Astrocyte (in vitro differentiated cells and primary cell): ENCODE data around the gene RCN2. TPM values are rescaled to one million over a fixed set of nuclear protein-coding genes. Genes with fewer than 3 reads are reported as not detected.
"Not testable (repeated sequence)": the region's sequence is repeated elsewhere in the genome, so short reads cannot be mapped to it uniquely, and the experiment has no call there.

Experiments used
- DNase-seq: peaks from one replicate; pipeline ENCODE4 v3.0.0-alpha.2; 2010; ENCODE audit warnings: low read depth
- FAIRE-seq: peaks from 2 replicates; lab custom pipeline; 2011; peaks lifted over from hg19 to GRCh38; lab: Jason Lieb, UNC
- H2AFZ ChIP-seq: 2 replicates; pipeline ENCODE4 v1.6.0; 2012; ENCODE audit warnings: low read depth, low read length, inconsistent platforms
- H3K27ac ChIP-seq: 2 replicates; pipeline ENCODE4 v1.5.1; 2011; ENCODE audit warnings: low read depth, low read length, inconsistent platforms
- H3K27me3 ChIP-seq: 2 replicates; pipeline ENCODE4 v1.6.0; 2011; ENCODE audit warnings: low read length, inconsistent platforms; ENCODE audit not compliant: insufficient read depth
- H3K36me3 ChIP-seq: 2 replicates; pipeline ENCODE4 v1.5.1; 2011; ENCODE audit warnings: low read length, inconsistent platforms; ENCODE audit not compliant: insufficient read depth
- H3K4me1 ChIP-seq: 2 replicates; pipeline ENCODE4 v1.5.1; 2011; ENCODE audit warnings: low read length, inconsistent platforms; ENCODE audit not compliant: insufficient read depth
- H3K4me2 ChIP-seq: 2 replicates; pipeline ENCODE4 v1.6.0; 2012; ENCODE audit warnings: low read length, inconsistent platforms
- H3K4me3 ChIP-seq: 2 replicates; pipeline ENCODE4 v1.5.1; 2011; ENCODE audit warnings: low read depth, mild to moderate bottlenecking, low read length, inconsistent platforms; ENCODE audit not compliant: insufficient read depth
- H3K79me2 ChIP-seq: 2 replicates; pipeline ENCODE4 v1.6.0; 2012; ENCODE audit warnings: mild to moderate bottlenecking, low read length, inconsistent platforms; ENCODE audit not compliant: insufficient read depth
- H3K9ac ChIP-seq: 2 replicates; pipeline ENCODE4 v1.6.0; 2012; ENCODE audit warnings: mild to moderate bottlenecking, low read length, inconsistent platforms
- H3K9me3 ChIP-seq: 2 replicates; pipeline ENCODE4 v1.5.1; 2012; ENCODE audit warnings: low read depth, mild to moderate bottlenecking, low read length, inconsistent platforms; ENCODE audit not compliant: insufficient read depth
- H4K20me1 ChIP-seq: 2 replicates; pipeline ENCODE4 v1.6.0; 2012; ENCODE audit warnings: low read length, inconsistent platforms; ENCODE audit not compliant: insufficient read depth
- H3K27ac Mint-ChIP-seq: one replicate; pipeline ENCODE4 v1.8.0; 2021; ENCODE audit warnings: mild to moderate bottlenecking, mixed read lengths; ENCODE audit not compliant: unreplicated experiment
- H3K27me3 Mint-ChIP-seq: one replicate; pipeline ENCODE4 v1.8.0; 2021; ENCODE audit warnings: low read depth, mixed read lengths; ENCODE audit not compliant: unreplicated experiment
- H3K36me3 Mint-ChIP-seq: one replicate; pipeline ENCODE4 v1.8.0; 2021; ENCODE audit warnings: low read depth, mixed read lengths; ENCODE audit not compliant: unreplicated experiment
- H3K4me1 Mint-ChIP-seq: one replicate; pipeline ENCODE4 v1.8.0; 2021; ENCODE audit warnings: low read depth, mixed read lengths; ENCODE audit not compliant: unreplicated experiment
- H3K4me3 Mint-ChIP-seq: one replicate; pipeline ENCODE4 v1.8.0; 2021; ENCODE audit warnings: mild to moderate bottlenecking, moderate library complexity, mixed read lengths; ENCODE audit not compliant: unreplicated experiment
- H3K9me3 Mint-ChIP-seq: one replicate; pipeline ENCODE4 v1.8.0; 2021; ENCODE audit warnings: mild to moderate bottlenecking, mixed read lengths; ENCODE audit not compliant: unreplicated experiment
- CTCF ChIP-seq: IDR thresholded peaks from 2 replicates; pipeline ENCODE4 v1.5.1; 2011; ENCODE audit warnings: low read depth, mild to moderate bottlenecking, inconsistent platforms, low read length, moderate library complexity; ENCODE audit not compliant: insufficient read depth
- EZH2 ChIP-seq: IDR thresholded peaks from 2 replicates; pipeline ENCODE4 v1.6.1; 2012; ENCODE audit warnings: mild to moderate bottlenecking, low read length, inconsistent platforms; ENCODE audit not compliant: insufficient read depth
- total RNA-seq: library from RNA; stranded (reverse); gene quantifications from 2 replicates; pipeline ENCODE4 v1.2.1, GENCODE V29; 2021

RCN2 gene
- total RNA-seq, 1 donor from 2014 or later = 80.2 TPM

- TF ChIP-seq EZH2 (no peak), CTCF (no peak)
- H2AFZ ChIP-seq = no peak overlapping the region
- H3K27ac ChIP-seq = no peak overlapping the region
- Mint-ChIP-seq H3K4me1 (no peaks in the 10 kb centered on the region), H3K36me3 (peaks cover 4% of the 10 kb centered on the region), H3K4me3 (no peak overlapping the region), H3K9me3 (peaks cover 5% of the 10 kb centered on the region), H3K27ac (no peak overlapping the region), H3K27me3 (no peaks in the 10 kb centered on the region)
- no peaks in the 10 kb centered on the region for H4K20me1 ChIP-seq
- H3K79me2 ChIP-seq = peaks cover 11% of the 10 kb centered on the region
- H3K27me3 ChIP-seq = no peaks in the 10 kb centered on the region
- DNase-seq (no peak), FAIRE-seq (no peak)
- no peak overlapping the region for H3K4me3 ChIP-seq
- no peaks in the 10 kb centered on the region for H3K9me3 ChIP-seq
- H3K9ac ChIP-seq = no peak overlapping the region
- H3K4me2 ChIP-seq = no peak overlapping the region
- no peaks in the 10 kb centered on the region for H3K4me1 ChIP-seq
- no peaks in the 10 kb centered on the region for H3K36me3 ChIP-seq
Observed at GRCh38 chr15:76894174-76894573, 37.4 kb upstream of the RCN2 start.

- Histone ChIP-seq H3K36me3 (no peaks in the 10 kb centered on the region), H3K9me3 (no peaks in the 10 kb centered on the region), H3K27ac (no peak overlapping the region), H3K9ac (no peak overlapping the region), H3K79me2 (peaks cover 8% of the 10 kb centered on the region), H3K27me3 (no peaks in the 10 kb centered on the region), H3K4me3 (no peak overlapping the region), H4K20me1 (no peaks in the 10 kb centered on the region), H3K4me2 (no peak overlapping the region), H3K4me1 (no peaks in the 10 kb centered on the region), H2AFZ (no peak overlapping the region)
- Mint-ChIP-seq H3K27ac (no peak overlapping the region), H3K27me3 (no peaks in the 10 kb centered on the region), H3K4me3 (no peak overlapping the region), H3K9me3 (no peaks in the 10 kb centered on the region), H3K36me3 (peaks cover 5% of the 10 kb centered on the region), H3K4me1 (no peaks in the 10 kb centered on the region)
- no peak for DNase-seq
- no peak for TF ChIP-seq EZH2
- TF ChIP-seq CTCF = no peak
- no peak for FAIRE-seq
Observed at GRCh38 chr15:76898102-76898501, 33.4 kb upstream of the RCN2 start.

- not testable (repeated sequence) for H4K20me1 ChIP-seq, H3K4me2 ChIP-seq, H3K79me2 ChIP-seq, H3K27me3 Mint-ChIP-seq, H3K4me1 Mint-ChIP-seq, H3K27me3 ChIP-seq, H3K27ac ChIP-seq, H3K9me3 ChIP-seq, H2AFZ ChIP-seq, H3K27ac Mint-ChIP-seq, H3K36me3 Mint-ChIP-seq, H3K4me1 ChIP-seq, H3K9me3 Mint-ChIP-seq, H3K9ac ChIP-seq, H3K4me3 Mint-ChIP-seq, FAIRE-seq, H3K36me3 ChIP-seq, DNase-seq, H3K4me3 ChIP-seq
Observed at GRCh38 chr15:76899176-76899930, 32.2 kb upstream of the RCN2 start.

GRCh38 chr15:76899931-76900310 is 31.6 kb upstream of the RCN2 start:
- not testable (repeated sequence) for FAIRE-seq, H3K36me3 ChIP-seq, H3K4me1 ChIP-seq, H3K79me2 ChIP-seq, H2AFZ ChIP-seq, H3K36me3 Mint-ChIP-seq, H3K27ac ChIP-seq, H3K9me3 ChIP-seq, H3K9me3 Mint-ChIP-seq, DNase-seq, H3K4me3 ChIP-seq, H3K27me3 Mint-ChIP-seq, H3K27me3 ChIP-seq, H3K4me3 Mint-ChIP-seq, H4K20me1 ChIP-seq, H3K9ac ChIP-seq, H3K4me2 ChIP-seq, H3K27ac Mint-ChIP-seq, H3K4me1 Mint-ChIP-seq
